Kidney (tissue), 14 donors: Measurements from ENCODE around the gene GMNN. TPM values are rescaled to one million over a fixed set of nuclear protein-coding genes. Genes with fewer than 3 reads are reported as not detected.

Source experiments
- DNase-seq, 5 donors: peaks; one replicate each; pipeline ENCODE4 v3.0.0-alpha.2; 2013 to 2020
- FAIRE-seq: peaks from 2 replicates; lab custom pipeline; 2012; peaks lifted over from hg19 to GRCh38; lab: Jason Lieb, UNC
- H3K27ac ChIP-seq, 2 donors: one replicate each; pipeline ENCODE4 v1.7.0; 2013; ENCODE audit warnings: low read depth in 2 of 2, low read length in 2 of 2, inconsistent platforms in 1 of 2
- H3K27me3 ChIP-seq: one replicate; pipeline ENCODE4 v1.7.1; 2013; ENCODE audit warnings: low read length, inconsistent platforms; ENCODE audit not compliant: control insufficient read depth, insufficient read depth
- H3K36me3 ChIP-seq, 3 donors: one replicate each; pipeline versions ENCODE4 v1.7.0 to v1.7.1; 2013; ENCODE audit warnings: low read length in 3 of 3, control low read depth in 1 of 3, inconsistent platforms in 1 of 3; ENCODE audit not compliant: insufficient read depth in 3 of 3, control insufficient read depth in 2 of 3
- H3K4me1 ChIP-seq, 3 donors: one replicate each; pipeline versions ENCODE4 v1.7.0 to v1.7.1; 2013; ENCODE audit warnings: low read length in 3 of 3, inconsistent platforms in 1 of 3, low read depth in 1 of 3; ENCODE audit not compliant: control insufficient read depth in 2 of 3, insufficient read depth in 2 of 3
- H3K4me3 ChIP-seq, 3 donors: one replicate each; pipeline versions ENCODE4 v1.7.0 to v1.8.1; 2013; ENCODE audit warnings: low read length in 3 of 3, control low read depth in 1 of 3, inconsistent platforms in 1 of 3
- H3K9ac ChIP-seq, 3 donors: one replicate each; pipeline versions ENCODE4 v1.7.0 to v1.7.1; 2013; ENCODE audit warnings: low read length in 3 of 3, control low read depth in 1 of 3, inconsistent platforms in 1 of 3
- H3K9me3 ChIP-seq, 3 donors: one replicate each; pipeline versions ENCODE4 v1.7.0 to v1.7.1; 2013; ENCODE audit warnings: low read length in 3 of 3, control low read depth in 1 of 3, inconsistent platforms in 1 of 3; ENCODE audit not compliant: control insufficient read depth in 2 of 3, insufficient read depth in 1 of 3
- intact Hi-C: fragments of 100-400 bp; cut with DNase I; formaldehyde crosslinking; loops from one replicate; pipeline ENCODE4 v1.11.1; 2022
- polyA plus RNA-seq: library from polyadenylated mRNA; stranded (reverse); fragments of 350-450 nt; fragmentation: Illumina TruSeq; extraction: RNeasy Lipid Tissue Mini Kit (QIAGEN cat#74804); gene quantifications from one replicate; pipeline ENCODE4 v1.2.3, GENCODE V29; 2014; ENCODE audit warnings: low read depth, low replicate concordance; ENCODE audit not compliant: insufficient read depth
- total RNA-seq: library from RNA; stranded (reverse); fragmentation: NEBNext Ultra II Directional; extraction: Animal tissue kit (Norgen Biotek cat#: 25700); gene quantifications from one replicate; pipeline ENCODE4 v1.2.1, GENCODE V29; 2021
- TF ChIP-seq, protein P1 (sequence below): IDR thresholded peaks from 3 replicates; pipeline ENCODE4 v1.5.1; 2012; ENCODE audit warnings: mild to moderate bottlenecking, moderate library complexity, borderline replicate concordance; ENCODE audit not compliant: insufficient read depth; ENCODE audit errors: extremely low read depth
- donor health status: control.
- donor health status: control.
- donor health status: control.
- donor health status: control.
- donor health status: control.
- donor health status: DM: yes; HTN: yes; CAD: no.
- donor health status: Normal renal cell carcinoma (clear cell type).

The GMNN gene
- total and polyA plus RNA-seq, 2 donors from 2014 or later = 13.0 to 26.7 TPM

GRCh38 chr6:24757611-24758010 lies 17.1 kb upstream of the GMNN start:
- DNase-seq (no peak), FAIRE-seq (no peak)
- Histone ChIP-seq H3K4me1 (no peaks in the 10 kb centered on the region), H3K4me3 (no peak overlapping the region), H3K27ac (no peak overlapping the region), H3K9ac (no peak overlapping the region), H3K27me3 (no peaks in the 10 kb centered on the region), H3K9me3 (peaks cover 0 to 3% (median 0%) of the 10 kb centered on the region in 3 donors), H3K36me3 (no peaks in the 10 kb centered on the region)
- intact Hi-C loops = no loop called here
- TF ChIP-seq, protein P1, sequence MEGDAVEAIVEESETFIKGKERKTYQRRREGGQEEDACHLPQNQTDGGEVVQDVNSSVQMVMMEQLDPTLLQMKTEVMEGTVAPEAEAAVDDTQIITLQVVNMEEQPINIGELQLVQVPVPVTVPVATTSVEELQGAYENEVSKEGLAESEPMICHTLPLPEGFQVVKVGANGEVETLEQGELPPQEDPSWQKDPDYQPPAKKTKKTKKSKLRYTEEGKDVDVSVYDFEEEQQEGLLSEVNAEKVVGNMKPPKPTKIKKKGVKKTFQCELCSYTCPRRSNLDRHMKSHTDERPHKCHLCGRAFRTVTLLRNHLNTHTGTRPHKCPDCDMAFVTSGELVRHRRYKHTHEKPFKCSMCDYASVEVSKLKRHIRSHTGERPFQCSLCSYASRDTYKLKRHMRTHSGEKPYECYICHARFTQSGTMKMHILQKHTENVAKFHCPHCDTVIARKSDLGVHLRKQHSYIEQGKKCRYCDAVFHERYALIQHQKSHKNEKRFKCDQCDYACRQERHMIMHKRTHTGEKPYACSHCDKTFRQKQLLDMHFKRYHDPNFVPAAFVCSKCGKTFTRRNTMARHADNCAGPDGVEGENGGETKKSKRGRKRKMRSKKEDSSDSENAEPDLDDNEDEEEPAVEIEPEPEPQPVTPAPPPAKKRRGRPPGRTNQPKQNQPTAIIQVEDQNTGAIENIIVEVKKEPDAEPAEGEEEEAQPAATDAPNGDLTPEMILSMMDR = no peak

DNA sequence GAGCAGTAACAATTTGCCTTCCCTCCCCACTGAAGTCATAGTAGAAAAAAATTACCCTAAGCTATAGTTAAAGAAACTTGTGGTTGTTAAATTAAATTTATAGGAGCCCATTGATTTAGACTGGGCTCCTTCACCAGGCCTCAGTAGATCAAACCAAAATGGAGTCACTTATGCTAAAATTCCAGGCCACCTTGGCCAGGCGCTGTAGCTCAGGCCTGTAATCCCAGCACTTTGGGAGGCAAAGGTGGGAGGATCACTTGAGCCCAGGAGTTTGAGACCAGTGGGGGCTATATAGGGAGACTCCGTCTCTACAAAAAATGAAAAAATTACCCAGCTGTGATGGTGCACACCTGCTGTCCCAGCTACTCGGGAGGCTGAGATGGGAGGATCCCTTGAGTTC lies 15.0 kb upstream of the GMNN start:
- H3K36me3 ChIP-seq = no peaks in the 10 kb centered on the region
- H3K27me3 ChIP-seq = no peaks in the 10 kb centered on the region
- H3K4me1 ChIP-seq = no peaks in the 10 kb centered on the region
- TF ChIP-seq, protein P1 = no peak
- no peak overlapping the region for H3K27ac ChIP-seq
- no peak for FAIRE-seq
- H3K9me3 ChIP-seq = no peaks in the 10 kb centered on the region
- intact Hi-C loops = loop anchor here (10.0 kb wide), 1 partner anchor 175 kb away; no protein-coding TSS in a partner anchor
- H3K9ac ChIP-seq = no peak overlapping the region
- no peak for DNase-seq
- H3K4me3 ChIP-seq = no peak overlapping the region

- no peak overlapping the region for H3K27ac ChIP-seq
- H3K4me1 ChIP-seq = no peaks in the 10 kb centered on the region
- FAIRE-seq (no peak), DNase-seq (no peak)
- intact Hi-C loops = loop anchor here (10.0 kb wide), 1 partner anchor 175 kb away; no protein-coding TSS in a partner anchor
- no peak overlapping the region for H3K4me3 ChIP-seq
- no peak overlapping the region for H3K9ac ChIP-seq
- no peaks in the 10 kb centered on the region for H3K9me3 ChIP-seq
- H3K36me3 ChIP-seq = no peaks in the 10 kb centered on the region
- TF ChIP-seq, protein P1 = no peak
- H3K27me3 ChIP-seq = no peaks in the 10 kb centered on the region
Observed at GRCh38 chr6:24760210-24760609, 14.5 kb upstream of the GMNN start.

DNA sequence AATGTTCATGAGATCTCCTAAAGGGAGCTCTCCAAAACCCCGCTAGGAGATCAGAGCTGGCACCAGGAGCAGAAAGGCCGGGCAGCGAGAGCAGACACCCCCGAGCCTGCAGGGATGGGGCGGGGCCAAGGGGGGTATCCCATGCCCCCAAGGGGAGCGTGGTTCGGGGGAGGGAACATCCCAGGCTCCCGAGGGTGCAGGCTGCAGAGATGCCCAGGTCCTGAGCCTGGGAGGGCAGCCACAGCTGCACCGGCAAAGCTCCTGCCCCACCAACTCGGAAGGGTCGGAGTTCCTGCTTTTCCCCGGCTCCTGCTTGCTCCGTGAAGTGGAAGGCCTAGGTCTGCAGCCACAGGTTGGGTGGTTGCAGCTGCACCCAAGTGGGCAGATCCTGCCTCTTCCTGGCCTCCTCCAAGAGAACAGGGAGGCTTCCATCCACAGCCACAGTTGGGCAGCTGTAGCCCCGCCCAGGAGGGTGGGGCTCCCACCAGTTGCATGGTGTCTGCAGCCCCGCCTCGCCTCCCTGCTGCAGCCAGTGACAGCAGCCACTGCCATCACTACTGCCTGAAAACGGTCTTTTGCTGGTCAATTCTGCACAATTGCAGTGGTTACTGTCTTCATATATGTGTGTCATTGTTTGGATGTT lies 13.4 kb upstream of the GMNN start:
- Histone ChIP-seq H3K36me3 (no peaks in the 10 kb centered on the region), H3K9me3 (no peaks in the 10 kb centered on the region), H3K27me3 (no peaks in the 10 kb centered on the region), H3K4me3 (no peak overlapping the region), H3K9ac (no peak overlapping the region), H3K4me1 (no peaks in the 10 kb centered on the region), H3K27ac (no peak overlapping the region)
- intact Hi-C loops = loop anchor here (10.0 kb wide), 1 partner anchor 177 kb away; no protein-coding TSS in a partner anchor
- FAIRE-seq (no peak), DNase-seq (peak in 1 of 5 donors; percentile 64)
- TF ChIP-seq, protein P1 = no peak
